ENCODE measurements around the gene NECAP2.
"Not testable (repeated sequence)": the region's sequence is repeated elsewhere in the genome, so short reads cannot be mapped to it uniquely, and the experiment has no call there.

Gene NECAP2

DNA sequence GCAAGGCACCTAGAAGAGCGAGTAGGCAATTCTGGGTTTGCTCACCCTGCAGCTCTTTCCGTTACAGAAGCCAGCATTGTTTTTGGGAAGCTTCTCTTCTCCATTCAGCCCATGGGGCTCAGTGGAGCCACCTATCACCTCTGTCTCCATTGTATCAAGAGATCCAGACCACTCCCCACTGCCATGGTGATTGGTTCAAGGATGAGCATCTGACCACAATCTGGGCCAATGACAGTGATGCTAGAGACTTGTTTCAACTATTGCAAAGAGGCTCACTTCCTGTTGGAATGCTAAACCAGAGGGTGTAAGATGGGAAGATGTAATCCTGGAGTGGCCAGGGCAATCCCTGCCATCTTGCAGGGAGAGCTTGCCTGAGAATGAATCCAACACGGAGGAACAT, 9.9 kb upstream of the NECAP2 start:
- DNase-seq: peak; percentile 35 to 58 (median 43)

DNA sequence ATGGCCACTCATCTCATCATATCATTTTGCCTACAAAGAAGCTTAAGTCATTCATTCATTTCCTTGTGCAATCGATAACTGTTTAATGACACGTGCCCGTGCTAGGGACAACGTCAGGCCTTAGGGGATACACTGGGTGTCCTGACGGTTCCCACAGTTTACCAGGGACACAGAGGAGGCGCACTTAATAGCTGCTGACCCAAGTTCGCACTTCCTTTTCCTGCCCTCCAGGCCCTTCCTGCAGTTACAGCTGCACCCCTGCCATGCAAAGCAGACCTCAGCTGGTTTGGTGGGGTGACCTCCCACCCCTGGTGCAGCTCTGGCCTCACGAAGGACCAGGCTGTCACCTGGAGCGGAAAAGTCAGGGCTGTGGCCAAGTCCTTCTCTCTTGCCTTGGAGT, 7.5 kb upstream of the NECAP2 start:
- DNase-seq: peak; percentile 45 to 68 (median 58)

DNA sequence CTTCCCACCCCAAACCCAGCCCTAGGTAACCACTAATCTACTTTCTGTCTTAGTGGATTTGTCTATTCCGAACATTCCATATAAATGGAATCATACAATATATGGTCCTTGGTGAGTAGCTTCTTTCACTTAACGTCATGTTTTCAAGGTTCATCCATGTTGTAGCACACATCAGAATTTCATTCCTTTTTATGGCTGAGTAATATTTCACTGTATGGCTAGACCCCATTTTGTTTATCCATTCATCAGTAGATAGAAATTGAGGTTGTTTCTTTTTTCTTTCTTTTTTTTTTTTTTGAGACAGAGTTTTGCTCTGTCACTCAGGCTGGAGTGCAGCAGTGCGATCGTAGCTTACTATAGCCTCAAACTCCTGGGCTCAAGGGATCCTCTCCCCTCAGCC, 6.5 kb upstream of the NECAP2 start:
- no peak for DNase-seq

DNA sequence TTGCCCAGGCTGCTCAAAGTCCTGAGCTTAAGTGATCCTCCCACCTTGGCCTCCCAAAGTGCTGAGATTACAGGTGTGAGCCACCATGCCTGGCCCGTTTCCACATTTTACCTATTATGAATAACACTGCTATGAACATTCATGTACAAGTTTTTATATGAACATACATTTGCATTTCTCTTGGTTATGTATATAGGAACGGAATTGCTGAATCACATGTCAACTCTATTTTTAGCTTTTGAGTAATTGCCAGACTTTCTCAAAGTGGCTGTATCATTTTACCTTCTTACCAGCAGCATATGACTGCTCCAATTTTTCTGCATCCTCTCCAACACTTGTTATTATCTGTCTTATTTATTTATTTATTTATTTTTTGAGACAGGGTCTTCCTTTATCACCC, 6.0 kb upstream of the NECAP2 start:
- no peak for DNase-seq

DNA sequence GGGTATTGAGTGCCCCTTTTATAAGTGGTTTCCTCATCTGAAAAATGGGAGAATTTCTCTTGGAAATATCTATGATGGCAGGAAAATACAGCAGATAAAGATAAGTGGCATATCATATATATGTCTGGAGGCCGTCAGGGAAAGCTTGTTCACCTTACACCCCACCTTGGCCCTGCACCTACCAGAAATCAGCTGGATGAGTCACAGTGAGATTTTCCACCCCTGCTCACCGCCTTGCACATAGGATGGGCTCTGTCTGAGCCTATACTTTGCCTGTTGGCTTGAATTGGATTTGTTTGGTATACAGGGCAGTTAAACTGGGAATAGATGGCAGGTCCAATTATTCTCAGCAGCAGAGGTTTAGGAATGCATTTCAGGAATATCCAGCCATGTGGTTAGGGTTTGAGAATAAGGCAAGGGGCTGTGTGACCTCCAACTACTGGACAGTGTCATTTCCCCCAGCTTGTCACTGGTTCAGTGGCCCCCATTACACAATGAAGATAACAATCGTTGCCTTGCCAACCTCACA, 3.5 kb upstream of the NECAP2 start, which contains the start of gene SPATA21:
Gene SPATA21 (minus strand): TSS at position 479 of the 529 bp plus-strand sequence. CDS start 6,053 bp downstream, outside the sequence.
- DNase-seq: no peak

DNA sequence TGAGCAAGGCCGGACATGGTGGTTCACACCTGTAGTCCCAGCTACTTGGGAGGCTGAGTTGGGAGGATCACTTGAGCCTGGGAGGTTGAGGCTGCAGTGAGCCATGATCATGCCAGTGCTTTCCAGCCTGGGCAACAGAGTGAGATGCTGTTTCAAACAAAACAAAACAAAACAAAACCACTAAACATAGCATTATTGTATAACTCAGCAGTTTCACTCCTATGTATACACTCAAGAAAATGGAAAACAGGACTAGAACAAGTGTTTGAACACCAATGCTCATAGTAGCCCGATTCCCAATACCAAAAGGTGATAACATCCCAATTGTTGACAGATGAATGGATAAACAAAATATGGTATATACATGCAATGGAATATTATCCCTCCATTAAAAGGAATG, 2.0 kb upstream of the NECAP2 start:
- peak in 1 of 3 donors; percentile 35 for DNase-seq

DNA sequence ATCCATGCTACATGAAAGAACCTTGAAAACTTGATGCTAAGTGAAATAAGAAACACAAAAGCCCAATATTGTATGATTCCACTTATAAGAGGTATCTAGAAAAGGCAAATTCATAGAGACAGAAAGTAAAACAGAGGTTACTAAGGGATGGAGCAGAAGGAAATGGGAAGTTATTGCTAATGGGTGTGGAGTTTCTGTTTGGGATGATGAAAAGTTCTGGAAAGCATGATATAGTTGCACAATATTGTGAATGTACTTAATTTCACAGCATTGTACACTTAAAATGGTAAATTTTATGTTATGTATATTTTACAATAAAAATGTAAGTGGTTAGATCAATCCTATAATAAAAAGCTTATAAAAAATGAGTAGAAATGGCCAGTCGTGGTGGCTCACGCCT, 1.6 kb upstream of the NECAP2 start:
- peak; percentile 45 to 92 (median 71) for DNase-seq

DNA sequence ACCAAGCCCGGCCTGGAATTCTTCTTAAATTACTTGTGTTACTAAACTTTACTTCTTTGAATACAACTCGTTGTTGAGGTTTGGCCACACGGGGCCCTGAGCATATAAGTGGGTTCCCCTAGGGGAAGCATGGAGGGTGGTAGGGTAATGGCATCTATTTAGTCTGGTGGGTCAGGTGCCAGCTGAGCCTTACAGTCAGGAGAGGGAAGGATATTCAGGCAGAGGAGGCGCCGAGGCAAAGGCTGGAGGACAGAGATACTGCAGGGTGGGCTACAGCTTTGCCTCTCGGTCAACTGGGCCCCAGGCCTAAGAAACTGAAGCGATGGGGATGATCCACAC, 424 bp upstream of the NECAP2 start:
- DNase-seq: peak in 2 of 3 donors; percentile 21 to 24

DNA sequence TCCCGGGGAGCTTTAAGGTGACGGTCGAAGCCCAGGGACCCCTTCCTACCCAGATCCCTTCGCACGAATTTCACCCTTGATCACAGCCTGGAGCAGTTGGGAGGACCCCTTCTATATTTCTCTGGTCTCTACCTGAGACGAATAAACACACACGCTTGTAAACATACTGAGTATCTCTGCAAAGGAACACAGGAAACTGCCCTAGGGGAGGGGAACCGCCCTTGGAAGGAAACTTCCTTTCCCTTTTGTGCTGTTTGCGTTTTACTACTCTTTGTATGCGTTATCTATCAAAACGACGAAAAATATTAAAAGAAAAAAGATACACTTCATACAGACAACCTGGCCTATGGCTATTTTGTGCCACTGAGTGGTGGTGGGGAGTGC, 750 bp downstream of the NECAP2 start:
- peak in 1 of 3 donors; percentile 62 for DNase-seq

DNA sequence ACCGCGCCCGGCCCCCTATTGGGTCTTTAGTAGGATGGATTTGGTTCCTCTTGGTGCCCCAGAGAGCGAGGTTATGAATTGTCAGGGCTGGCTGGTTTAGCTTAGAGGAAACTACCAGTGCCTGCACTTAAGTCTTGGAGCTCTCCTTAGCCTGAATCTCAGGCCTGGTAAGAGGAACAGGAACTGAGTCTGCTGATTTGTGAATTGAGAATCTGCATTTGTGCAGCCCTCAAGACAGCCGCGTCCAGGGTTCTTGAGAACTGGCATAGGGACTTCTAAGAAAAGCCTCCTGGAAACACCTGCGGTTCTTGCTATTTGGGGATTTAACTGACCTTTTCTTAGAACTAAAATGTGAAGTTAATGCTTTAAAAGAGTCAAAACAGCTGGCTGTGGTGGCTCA, 1.7 kb downstream of the NECAP2 start:
- peak; percentile 58 to 74 (median 68) for DNase-seq

DNA sequence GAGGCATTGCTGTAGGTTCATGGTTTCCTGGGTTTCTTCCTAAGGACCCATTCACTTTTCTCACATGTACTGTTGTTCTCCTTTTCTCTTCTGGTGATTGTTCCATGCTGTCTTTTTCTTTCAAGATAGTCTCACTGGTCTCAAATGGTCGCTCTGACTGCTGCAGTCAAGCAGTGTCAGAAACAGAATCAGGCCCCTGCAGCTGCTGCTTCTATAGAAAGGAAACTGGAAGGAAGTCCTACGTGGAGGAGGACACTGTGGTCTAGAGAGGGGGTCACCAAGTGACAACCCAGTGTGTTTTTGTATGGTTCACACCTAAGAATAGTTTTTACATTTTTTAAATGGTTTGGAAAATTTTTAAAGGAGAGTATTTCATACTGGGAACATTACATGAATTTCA, 2.4 kb downstream of the NECAP2 start:
- peak in 2 of 3 donors; percentile 27 to 37 for DNase-seq

DNA sequence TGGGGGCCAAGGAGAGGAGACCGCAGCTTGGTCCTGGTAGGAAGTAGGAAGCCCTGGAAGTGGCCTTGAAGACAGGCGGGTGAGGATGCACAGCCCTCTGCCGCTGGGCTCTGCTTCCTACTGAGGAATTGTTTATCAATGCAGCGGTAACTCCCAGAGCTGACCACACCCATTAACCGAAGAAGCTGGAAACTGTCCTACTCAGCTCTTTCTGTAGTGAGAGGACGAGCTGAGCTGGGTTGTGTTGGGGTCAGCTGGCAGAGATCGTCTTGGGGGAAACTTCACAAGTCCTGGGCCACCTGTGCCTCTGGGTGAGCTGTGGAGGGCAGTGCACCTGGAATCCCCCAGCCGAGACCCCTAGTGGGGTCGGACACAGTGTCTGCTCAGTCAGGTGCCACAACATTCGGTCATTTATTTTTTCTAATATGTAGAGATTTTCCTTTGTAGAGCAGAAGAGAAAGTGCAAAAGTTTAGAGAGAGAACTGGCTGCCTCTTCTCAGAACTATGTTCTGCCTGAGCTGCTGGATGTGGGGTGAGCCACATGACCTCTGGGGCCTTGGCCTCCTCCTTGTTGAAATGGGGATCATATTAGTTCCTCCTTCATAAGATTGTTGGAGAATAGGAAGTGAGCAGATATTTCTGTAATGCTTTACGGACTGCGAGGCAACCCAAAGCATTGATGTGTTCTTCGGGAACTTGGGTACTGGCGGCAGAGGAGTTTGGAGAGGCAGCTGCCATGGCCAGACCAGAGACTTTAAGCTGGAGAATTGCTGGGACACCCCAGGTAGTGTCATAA, 3.6 kb downstream of the NECAP2 start:
- DNase-seq: peak; percentile 73 to 82 (median 74)

DNA sequence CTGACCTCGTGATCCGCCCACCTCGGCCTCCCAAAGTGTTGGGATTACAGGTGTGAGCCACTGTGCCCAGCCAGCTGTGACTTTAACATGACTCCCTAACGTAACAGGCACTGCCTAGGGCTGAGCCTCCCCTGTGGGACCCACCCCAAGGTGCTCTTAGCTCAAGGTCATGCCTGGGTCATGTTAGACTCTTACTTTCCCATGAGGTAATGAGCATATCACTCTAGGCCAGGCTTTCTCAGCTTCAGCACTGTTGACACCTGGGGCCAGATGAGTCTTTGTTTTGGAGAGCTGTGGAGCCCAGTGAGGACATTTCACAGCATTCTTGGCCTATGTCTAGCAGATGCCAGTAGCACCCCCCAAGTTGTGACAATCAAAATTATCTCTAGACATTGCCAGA, 4.5 kb downstream of the NECAP2 start:
- no peak for DNase-seq

DNA sequence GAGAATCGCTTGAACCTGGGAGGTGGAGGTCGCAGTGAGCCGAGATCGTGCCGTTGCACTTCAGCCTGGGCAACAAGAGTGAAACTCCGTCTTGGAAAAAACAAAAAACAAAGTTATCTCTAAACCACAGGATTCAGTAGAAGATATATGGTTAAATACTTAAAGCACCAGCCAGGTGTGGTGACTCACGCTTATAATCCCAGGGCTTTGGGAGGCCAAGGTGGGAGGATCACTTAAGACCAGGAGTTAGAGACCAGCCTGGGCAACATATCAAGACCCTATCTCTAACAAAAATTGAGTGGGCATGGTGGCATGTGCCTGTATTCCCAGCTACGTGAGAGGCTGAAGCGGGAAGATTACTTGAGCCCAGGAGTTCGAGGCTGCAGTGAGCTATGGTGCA, 5.6 kb downstream of the NECAP2 start:
- no peak for DNase-seq

DNA sequence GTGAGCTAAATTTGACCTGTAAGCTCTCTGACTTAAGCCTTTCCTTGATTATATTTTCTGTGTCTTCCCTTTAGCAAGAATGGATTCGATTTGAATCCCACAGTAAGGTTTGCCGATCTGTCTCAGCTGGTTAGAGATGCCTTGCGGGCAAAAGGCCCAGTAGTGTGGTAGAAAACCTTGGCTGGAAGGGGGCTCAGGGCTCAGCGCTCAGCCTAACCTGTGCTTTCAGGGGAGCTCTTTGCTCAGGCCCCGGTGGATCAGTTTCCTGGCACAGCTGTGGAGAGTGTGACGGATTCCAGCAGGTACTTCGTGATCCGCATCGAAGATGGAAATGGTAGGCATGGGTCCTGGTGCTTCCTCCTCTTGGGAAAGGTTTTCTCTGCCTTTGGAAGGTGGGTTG, 7.1 kb downstream of the NECAP2 start:
- DNase-seq: no peak

DNA sequence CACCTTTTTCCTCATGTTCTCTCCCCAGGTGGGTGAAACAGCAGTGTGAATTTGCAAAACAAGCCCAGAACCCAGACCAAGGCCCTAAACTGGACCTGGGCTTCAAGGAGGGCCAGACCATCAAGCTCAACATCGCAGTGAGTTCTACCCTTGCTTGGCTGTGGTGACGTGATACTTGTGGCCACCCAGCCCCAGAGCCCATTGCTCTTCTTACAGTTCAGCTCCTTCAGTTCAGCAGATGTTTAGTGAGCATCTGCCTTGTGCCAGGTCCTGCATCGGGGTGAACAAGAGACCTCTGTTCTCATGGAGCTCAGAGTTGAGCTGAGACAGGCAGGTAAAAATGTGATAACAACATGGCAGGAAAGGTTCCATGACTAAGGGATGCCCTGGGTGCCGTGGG, 8.5 kb downstream of the NECAP2 start:
- DNase-seq: no peak

DNA sequence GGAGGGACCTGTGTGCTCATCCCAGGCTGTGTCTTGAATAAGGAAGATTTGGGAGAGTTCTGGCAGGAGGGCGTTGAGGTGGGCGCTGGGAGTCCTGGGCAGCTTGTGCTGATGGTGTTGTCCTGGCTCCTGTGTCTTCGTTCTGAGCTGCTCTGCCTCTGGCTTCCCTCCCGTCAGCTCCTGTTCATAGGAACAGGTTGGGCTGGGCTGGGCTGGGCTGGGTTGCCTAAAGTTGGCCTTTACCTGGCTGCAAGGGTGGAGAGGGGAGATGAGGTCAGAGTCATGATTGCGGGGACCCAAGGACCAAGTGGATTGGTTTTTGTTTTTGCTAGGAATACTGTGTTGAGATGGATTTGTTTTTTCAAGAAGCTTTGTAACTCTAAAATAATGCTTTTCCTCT, 9.1 kb downstream of the NECAP2 start:
- no peak for DNase-seq

DNA sequence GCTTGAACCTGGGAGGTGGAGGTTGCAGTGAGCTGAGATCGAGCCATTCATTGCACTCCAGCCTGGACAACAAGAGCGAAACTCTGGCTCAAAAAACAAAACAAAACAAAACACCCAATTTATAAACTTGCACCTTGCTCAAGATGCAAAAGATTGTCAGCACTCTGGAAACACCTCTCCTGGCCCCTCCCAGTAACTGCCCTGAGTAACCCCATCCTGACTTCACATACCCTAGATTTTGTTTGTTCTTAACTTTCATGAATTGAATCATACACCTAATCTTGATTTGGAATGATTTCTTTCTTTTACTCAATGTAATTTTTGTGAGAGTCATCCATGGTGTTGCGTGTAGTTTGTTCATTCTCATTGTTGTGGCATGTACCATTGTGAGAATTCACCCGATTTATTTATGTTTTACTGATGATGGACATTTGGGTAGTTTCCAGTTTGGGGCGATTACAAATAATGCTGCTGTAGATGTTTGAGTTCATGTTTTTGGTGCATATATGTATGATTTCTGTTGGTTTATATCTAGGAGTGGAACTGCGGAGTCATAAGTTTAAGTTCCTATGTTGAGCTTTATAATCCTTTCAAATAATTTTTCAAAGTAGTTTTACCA, 10.4 kb downstream of the NECAP2 start:
- DNase-seq: no peak

DNA sequence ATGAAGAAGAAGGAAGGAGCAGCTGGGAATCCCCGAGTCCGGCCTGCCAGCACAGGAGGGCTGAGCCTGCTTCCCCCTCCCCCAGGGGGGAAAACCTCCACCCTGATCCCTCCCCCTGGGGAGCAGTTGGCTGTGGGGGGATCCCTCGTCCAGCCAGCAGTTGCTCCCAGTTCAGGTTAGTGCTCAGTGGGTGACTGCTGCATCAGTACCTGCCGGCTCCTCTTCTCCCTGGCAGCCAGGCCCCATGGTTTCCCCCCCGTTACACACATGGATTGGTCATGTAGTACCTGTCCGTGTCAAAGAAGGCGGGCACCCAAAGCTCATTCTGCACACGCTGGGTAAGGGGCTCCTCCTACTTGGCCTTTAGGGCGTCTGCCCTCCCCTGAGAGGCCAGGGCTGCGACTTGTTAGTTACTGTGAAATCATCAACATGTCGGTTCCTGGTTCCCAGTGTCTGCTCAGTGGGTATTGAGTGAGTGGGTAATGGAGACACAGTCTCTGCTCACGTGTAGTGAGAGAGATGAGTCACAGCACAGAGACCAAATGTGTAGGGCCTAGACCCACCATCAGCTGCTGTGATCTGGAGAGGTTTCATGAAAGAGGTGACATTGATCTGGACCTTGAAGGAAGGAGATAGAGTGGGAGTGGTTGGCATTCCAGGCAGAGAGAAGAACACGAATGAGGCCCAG, 11.5 kb downstream of the NECAP2 start:
- peak in 2 of 3 donors; percentile 39 to 53 for DNase-seq

DNA sequence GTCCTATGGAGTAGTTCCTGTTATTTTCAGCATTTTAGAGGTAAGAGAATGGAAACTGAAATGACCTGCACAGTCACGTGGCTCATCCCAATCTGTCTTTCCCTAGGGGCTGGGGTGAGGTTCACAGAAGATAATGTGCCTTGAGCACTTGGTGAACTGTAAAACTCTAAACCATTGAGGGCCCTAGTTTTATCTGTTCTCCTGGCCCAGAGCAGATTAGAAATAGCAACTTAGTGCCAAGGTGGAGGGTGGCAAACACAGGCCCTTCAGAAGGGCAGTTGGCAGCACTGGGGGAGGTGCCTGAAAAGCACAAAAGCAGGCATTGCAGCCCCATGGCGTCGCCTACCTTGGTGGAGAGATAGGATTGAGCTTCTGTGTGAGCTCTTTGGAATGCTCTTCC, 14.4 kb downstream of the NECAP2 start:
- not testable (repeated sequence) for DNase-seq

DNA sequence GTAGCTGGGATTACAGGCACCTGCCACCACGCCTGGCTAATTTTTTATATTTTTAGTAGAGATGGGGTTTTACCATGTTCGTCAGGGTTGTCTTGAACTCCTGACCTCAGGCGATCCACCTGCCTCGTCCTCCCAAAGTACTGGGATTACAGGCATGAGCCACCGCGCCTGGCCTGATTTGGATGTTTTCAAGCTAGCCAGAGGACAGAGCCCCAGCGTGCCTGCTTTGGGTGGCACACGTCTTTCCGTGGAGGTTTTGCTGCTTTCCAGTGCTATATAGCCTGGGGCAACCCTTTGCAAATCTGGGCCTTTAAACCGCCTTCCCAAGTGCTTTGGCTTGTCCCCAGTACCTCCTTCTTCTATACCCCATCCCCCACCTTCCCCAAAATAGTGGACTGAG, 15.6 kb downstream of the NECAP2 start:
- not testable (repeated sequence) for DNase-seq

DNA sequence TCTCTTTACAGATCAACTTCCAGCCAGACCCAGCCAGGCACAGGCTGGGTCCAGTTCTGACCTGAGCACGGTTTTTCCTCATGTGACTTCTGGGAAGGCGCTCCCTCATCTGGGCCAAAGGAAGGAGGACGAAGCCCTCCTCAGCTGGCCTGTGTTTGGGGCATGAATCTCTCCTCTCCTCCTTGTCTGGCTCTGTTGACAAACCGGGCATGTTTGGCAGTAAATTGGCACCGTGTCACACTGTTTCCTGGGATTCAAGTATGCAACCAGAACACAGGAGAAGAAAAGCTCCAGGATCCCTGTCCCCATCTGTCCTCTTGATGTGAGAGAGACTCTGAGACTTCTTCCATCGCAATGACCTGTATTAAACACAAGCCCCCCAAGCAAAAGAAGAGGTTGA, 18.3 kb downstream of the NECAP2 start:
- no peak for DNase-seq

DNA sequence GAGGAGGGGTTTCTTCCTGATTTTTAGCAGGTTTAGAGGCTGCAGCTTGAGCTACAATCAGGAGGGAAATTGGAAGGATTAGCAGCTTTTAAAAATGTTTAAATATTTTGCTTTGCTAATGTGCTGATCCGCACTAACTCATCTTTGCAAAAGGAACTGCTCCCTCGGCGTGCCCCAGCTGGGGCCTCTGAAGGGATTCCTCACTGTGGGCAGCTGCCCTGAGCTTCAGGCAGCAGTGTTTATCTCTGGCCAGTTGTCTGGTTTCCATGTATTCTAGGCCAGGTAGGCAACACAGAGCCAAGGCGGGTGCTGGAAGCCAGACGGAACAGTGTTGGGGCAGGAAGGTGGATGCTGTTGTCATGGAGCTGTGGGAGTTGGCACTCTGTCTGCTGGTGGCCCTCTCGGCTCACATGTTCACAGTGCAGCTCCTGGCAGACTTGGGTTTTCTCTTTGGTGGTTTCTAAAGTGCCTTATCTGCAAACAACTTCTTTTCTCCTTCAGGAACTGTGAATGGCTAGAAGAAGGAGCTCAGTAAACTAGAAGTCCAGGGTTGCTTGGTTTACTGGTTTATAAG, 18.9 kb downstream of the NECAP2 start:
- no peak for DNase-seq

Data from suppressor macrophage treated with lipopolysaccharide for 1 hour (primary cell).